GM23338 (cell line): ENCODE results near the gene KCNJ4. TPM values are rescaled to one million over a fixed set of nuclear protein-coding genes. Genes with fewer than 3 reads are reported as not detected.

Source experiments
- ATAC-seq: fragments of 200-7000 bp; cut with Tn5 transposase; 3 replicates; pipeline ENCODE4 v1.9.1; 2020
- DNase-seq: peaks from one replicate; pipeline ENCODE4 v3.0.0-alpha.2; 2015; ENCODE audit warnings: low spot score
- H2AFZ ChIP-seq: fragments of 200-600 bp; sonication (generic); 2 replicates; pipeline ENCODE4 v1.8.0; 2016; ENCODE audit warnings: antibody characterized with exemption, mild to moderate bottlenecking, moderate library complexity
- H3F3A ChIP-seq: fragments of 200-600 bp; sonication (generic); replicated peaks from 2 replicates; pipeline ENCODE4 v1.8.0; 2017; ENCODE audit warnings: antibody characterized with exemption, mixed run types, low read depth
- H3K27ac ChIP-seq: fragments of 200-600 bp; sonication (generic); 2 replicates; pipeline ENCODE4 v1.6.1; 2016; ENCODE audit warnings: low read depth
- H3K27me3 ChIP-seq: fragments of 200-600 bp; sonication (generic); 2 replicates; pipeline ENCODE4 v1.8.0; 2016; ENCODE audit warnings: mild to moderate bottlenecking, mixed run types, moderate library complexity; ENCODE audit not compliant: insufficient read depth
- H3K36me3 ChIP-seq: fragments of 200-600 bp; sonication (generic); 2 replicates; pipeline ENCODE4 v1.8.0; 2016; ENCODE audit warnings: mild to moderate bottlenecking; ENCODE audit not compliant: insufficient read depth
- H3K4me1 ChIP-seq: fragments of 200-600 bp; sonication (generic); 2 replicates; pipeline ENCODE4 v1.8.0; 2016; ENCODE audit warnings: mild to moderate bottlenecking, moderate library complexity; ENCODE audit not compliant: insufficient read depth
- H3K4me2 ChIP-seq: fragments of 200-600 bp; sonication (generic); 2 replicates; pipeline ENCODE4 v1.7.1; 2017; ENCODE audit warnings: mixed run types
- H3K4me3 ChIP-seq: fragments of 200-600 bp; sonication (generic); 2 replicates; pipeline ENCODE4 v1.6.1; 2016; ENCODE audit warnings: mixed run types
- H3K79me2 ChIP-seq: fragments of 200-600 bp; sonication (generic); replicated peaks from 2 replicates; pipeline ENCODE4 v1.8.0; 2017; ENCODE audit warnings: mild to moderate bottlenecking; ENCODE audit not compliant: insufficient read depth
- H3K9me2 ChIP-seq: fragments of 200-600 bp; sonication (generic); 2 replicates; pipeline ENCODE4 v1.8.0; 2017; ENCODE audit not compliant: insufficient read depth
- H4K20me1 ChIP-seq: fragments of 200-600 bp; sonication (generic); replicated peaks from 2 replicates; pipeline ENCODE4 v1.8.0; 2017; ENCODE audit warnings: mild to moderate bottlenecking; ENCODE audit not compliant: insufficient read depth
- H3K27ac Mint-ChIP-seq: 2 replicates; pipeline ENCODE4 v1.8.0; 2020; ENCODE audit warnings: inconsistent platforms, mild to moderate bottlenecking, moderate library complexity, mixed read lengths
- H3K27me3 Mint-ChIP-seq: 3 replicates; pipeline ENCODE4 v1.8.0; 2022; ENCODE audit warnings: low read depth, mild to moderate bottlenecking, moderate library complexity, mixed read lengths, inconsistent platforms; ENCODE audit not compliant: insufficient read depth, poor library complexity
- H3K36me3 Mint-ChIP-seq: 3 replicates; pipeline ENCODE4 v1.8.0; 2021; ENCODE audit warnings: low read depth, mild to moderate bottlenecking, inconsistent platforms, moderate library complexity, mixed read lengths
- H3K4me1 Mint-ChIP-seq: 3 replicates; pipeline ENCODE4 v1.8.0; 2020; ENCODE audit warnings: mild to moderate bottlenecking, inconsistent platforms, mixed read lengths
- H3K4me3 Mint-ChIP-seq: 3 replicates; pipeline ENCODE4 v1.8.0; 2021; ENCODE audit warnings: moderate library complexity, mild to moderate bottlenecking, inconsistent platforms, mixed read lengths
- H3K9me3 Mint-ChIP-seq: 3 replicates; pipeline ENCODE4 v1.8.0; 2020; ENCODE audit warnings: moderate library complexity, mild to moderate bottlenecking, inconsistent platforms, mixed read lengths
- CREB1 ChIP-seq: fragments of 250-450 bp; sonication (Bioruptor Pico); IDR thresholded peaks from 2 replicates; pipeline ENCODE4 v1.5.0; 2020; ENCODE audit warnings: low read depth, mild to moderate bottlenecking, moderate library complexity
- ETS1 ChIP-seq: IDR thresholded peaks from 2 replicates; pipeline ENCODE4 v1.6.1; 2016; ENCODE audit warnings: antibody characterized with exemption
- EZH2 ChIP-seq: fragments of 200-600 bp; sonication (generic); IDR thresholded peaks from one replicate; pipeline ENCODE4 v1.8.0; 2017; ENCODE audit warnings: antibody characterized with exemption, mild to moderate bottlenecking, low read depth; ENCODE audit not compliant: unreplicated experiment
- EZH2phosphoT487 ChIP-seq: fragments of 200-600 bp; sonication (generic); IDR thresholded peaks from one replicate; pipeline ENCODE4 v1.8.1; 2018; ENCODE audit warnings: antibody characterized with exemption; ENCODE audit not compliant: unreplicated experiment
- JUNB ChIP-seq: IDR thresholded peaks from one replicate; pipeline ENCODE4 v1.6.1; 2016; ENCODE audit warnings: antibody characterized with exemption; ENCODE audit not compliant: unreplicated experiment
- NANOG ChIP-seq: IDR thresholded peaks from 2 replicates; pipeline ENCODE4 v1.6.1; 2016; ENCODE audit warnings: antibody characterized with exemption, borderline replicate concordance
- POLR2AphosphoS5 ChIP-seq: IDR thresholded peaks from 2 replicates; pipeline ENCODE4 v1.6.1; 2016; ENCODE audit warnings: antibody characterized with exemption, low read depth
- STAT1 ChIP-seq: IDR thresholded peaks from one replicate; pipeline ENCODE4 v1.6.1; 2016; ENCODE audit warnings: antibody characterized with exemption; ENCODE audit not compliant: unreplicated experiment
- ZNF114 ChIP-seq: fragments of 250-450 bp; sonication (Bioruptor Pico); IDR thresholded peaks from 2 replicates; pipeline ENCODE4 v1.5.0; 2020; ENCODE audit warnings: mild to moderate bottlenecking, moderate library complexity
- ZNF331 ChIP-seq: fragments of 250-450 bp; sonication (Bioruptor Pico); IDR thresholded peaks from 2 replicates; pipeline ENCODE4 v1.5.0; 2020; ENCODE audit warnings: low read depth, mild to moderate bottlenecking, moderate library complexity
- ZNF462 ChIP-seq: fragments of 250-450 bp; sonication (Bioruptor Pico); IDR thresholded peaks from 2 replicates; pipeline ENCODE4 v1.5.0; 2020; ENCODE audit warnings: mild to moderate bottlenecking, moderate library complexity
- polyA plus RNA-seq: library from polyadenylated mRNA; unstranded; fragments of >200 nt; fragmentation: Nextera tagmentation; extraction: Ambion mirVana; gene quantifications from 2 replicates; pipeline ENCODE4 v1.2.1, GENCODE V29; 2016
- total RNA-seq: library from RNA; depleted of rRNA; stranded (reverse); fragments of >200 nt; shearing (Covaris generic); gene quantifications from 2 replicates; pipeline ENCODE4 v1.2.3, GENCODE V29; 2014
- TF ChIP-seq, protein P1 (sequence below): IDR thresholded peaks from one replicate; pipeline ENCODE4 v1.6.1; 2018; ENCODE audit warnings: antibody characterized with exemption; ENCODE audit not compliant: unreplicated experiment
- TF ChIP-seq, protein P2 (sequence below), 2 experiments: fragments of 200-600 bp in 1 of 2; sonication (generic) in 1 of 2; conservative IDR thresholded peaks; 2 replicates each; pipeline versions ENCODE4 v1.5.1 to v1.6.1; 2016 to 2017; ENCODE audit warnings: antibody characterized with exemption in 2 of 2, low read depth in 2 of 2, mild to moderate bottlenecking in 2 of 2, moderate library complexity in 1 of 2

Gene KCNJ4
- total and polyA plus RNA-seq, 2 experiments from 2014 or later = 0.23 to 1.3 TPM

GRCh38 chr22:38479096-38479837 is 24.3 kb upstream of the KCNJ4 start:
- peaks cover under 1% of the 10 kb centered on the region; the same call in 2 of the 3 replicates for H3K4me1 Mint-ChIP-seq
- no peak overlapping the region for H3K27ac Mint-ChIP-seq
- no peak overlapping the region for H2AFZ ChIP-seq
- peaks cover 36% of the 10 kb centered on the region for H3F3A ChIP-seq
- no peak overlapping the region for H3K4me3 Mint-ChIP-seq
- peaks cover 12% of the 10 kb centered on the region for H4K20me1 ChIP-seq
- H3K27me3 Mint-ChIP-seq = peaks cover 11% of the 10 kb centered on the region
- TF ChIP-seq NANOG = no peak
- no peak for TF ChIP-seq STAT1
- TF ChIP-seq ZNF331 (CRISPR knock-in tag) = no peak
- TF ChIP-seq EZH2phosphoT487 = no peak
- no peak for TF ChIP-seq ZNF114
- TF ChIP-seq, protein P1, sequence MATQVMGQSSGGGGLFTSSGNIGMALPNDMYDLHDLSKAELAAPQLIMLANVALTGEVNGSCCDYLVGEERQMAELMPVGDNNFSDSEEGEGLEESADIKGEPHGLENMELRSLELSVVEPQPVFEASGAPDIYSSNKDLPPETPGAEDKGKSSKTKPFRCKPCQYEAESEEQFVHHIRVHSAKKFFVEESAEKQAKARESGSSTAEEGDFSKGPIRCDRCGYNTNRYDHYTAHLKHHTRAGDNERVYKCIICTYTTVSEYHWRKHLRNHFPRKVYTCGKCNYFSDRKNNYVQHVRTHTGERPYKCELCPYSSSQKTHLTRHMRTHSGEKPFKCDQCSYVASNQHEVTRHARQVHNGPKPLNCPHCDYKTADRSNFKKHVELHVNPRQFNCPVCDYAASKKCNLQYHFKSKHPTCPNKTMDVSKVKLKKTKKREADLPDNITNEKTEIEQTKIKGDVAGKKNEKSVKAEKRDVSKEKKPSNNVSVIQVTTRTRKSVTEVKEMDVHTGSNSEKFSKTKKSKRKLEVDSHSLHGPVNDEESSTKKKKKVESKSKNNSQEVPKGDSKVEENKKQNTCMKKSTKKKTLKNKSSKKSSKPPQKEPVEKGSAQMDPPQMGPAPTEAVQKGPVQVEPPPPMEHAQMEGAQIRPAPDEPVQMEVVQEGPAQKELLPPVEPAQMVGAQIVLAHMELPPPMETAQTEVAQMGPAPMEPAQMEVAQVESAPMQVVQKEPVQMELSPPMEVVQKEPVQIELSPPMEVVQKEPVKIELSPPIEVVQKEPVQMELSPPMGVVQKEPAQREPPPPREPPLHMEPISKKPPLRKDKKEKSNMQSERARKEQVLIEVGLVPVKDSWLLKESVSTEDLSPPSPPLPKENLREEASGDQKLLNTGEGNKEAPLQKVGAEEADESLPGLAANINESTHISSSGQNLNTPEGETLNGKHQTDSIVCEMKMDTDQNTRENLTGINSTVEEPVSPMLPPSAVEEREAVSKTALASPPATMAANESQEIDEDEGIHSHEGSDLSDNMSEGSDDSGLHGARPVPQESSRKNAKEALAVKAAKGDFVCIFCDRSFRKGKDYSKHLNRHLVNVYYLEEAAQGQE = no peak
- TF ChIP-seq ZNF462 (CRISPR knock-in tag) = no peak
- TF ChIP-seq CREB1 (CRISPR knock-in tag) = no peak
- no peak for TF ChIP-seq JUNB
- TF ChIP-seq ETS1 = no peak
- TF ChIP-seq, protein P2, sequence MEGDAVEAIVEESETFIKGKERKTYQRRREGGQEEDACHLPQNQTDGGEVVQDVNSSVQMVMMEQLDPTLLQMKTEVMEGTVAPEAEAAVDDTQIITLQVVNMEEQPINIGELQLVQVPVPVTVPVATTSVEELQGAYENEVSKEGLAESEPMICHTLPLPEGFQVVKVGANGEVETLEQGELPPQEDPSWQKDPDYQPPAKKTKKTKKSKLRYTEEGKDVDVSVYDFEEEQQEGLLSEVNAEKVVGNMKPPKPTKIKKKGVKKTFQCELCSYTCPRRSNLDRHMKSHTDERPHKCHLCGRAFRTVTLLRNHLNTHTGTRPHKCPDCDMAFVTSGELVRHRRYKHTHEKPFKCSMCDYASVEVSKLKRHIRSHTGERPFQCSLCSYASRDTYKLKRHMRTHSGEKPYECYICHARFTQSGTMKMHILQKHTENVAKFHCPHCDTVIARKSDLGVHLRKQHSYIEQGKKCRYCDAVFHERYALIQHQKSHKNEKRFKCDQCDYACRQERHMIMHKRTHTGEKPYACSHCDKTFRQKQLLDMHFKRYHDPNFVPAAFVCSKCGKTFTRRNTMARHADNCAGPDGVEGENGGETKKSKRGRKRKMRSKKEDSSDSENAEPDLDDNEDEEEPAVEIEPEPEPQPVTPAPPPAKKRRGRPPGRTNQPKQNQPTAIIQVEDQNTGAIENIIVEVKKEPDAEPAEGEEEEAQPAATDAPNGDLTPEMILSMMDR (conservative IDR thresholded peaks at IDR 0.05; ENCODE audit: low read depth in 2 of 2) = no peak
- TF ChIP-seq EZH2 = no peak
- no peak for TF ChIP-seq POLR2AphosphoS5
- no peak; the same call in 2 of the 3 replicates for ATAC-seq
- no peaks in the 10 kb centered on the region for H3K27me3 ChIP-seq
- no peak for DNase-seq
- no peaks in the 10 kb centered on the region for H3K4me1 ChIP-seq
- no peaks in the 10 kb centered on the region for H3K9me2 ChIP-seq
- H3K27ac ChIP-seq = peak overlapping the region; percentile 78
- no peaks in the 10 kb centered on the region for H3K79me2 ChIP-seq
- no peak overlapping the region for H3K4me3 ChIP-seq
- H3K36me3 ChIP-seq = peaks cover 24% of the 10 kb centered on the region
- no peaks in the 10 kb centered on the region for H3K9me3 Mint-ChIP-seq
- no peak overlapping the region for H3K4me2 ChIP-seq
- peaks cover 38% of the 10 kb centered on the region for H3K36me3 Mint-ChIP-seq
